Breast epithelium (tissue), 4 donors: ENCODE measurements around the gene ELAVL4. TPM values are rescaled to one million over a fixed set of nuclear protein-coding genes. Genes with fewer than 3 reads are reported as not detected.

Experiments used
- DNase-seq, 2 donors: peaks; one replicate each; pipeline ENCODE4 v3.0.0-alpha.2; 2019; ENCODE audit warnings: low spot score in 2 of 2
- H3K27ac ChIP-seq, 2 donors: fragments of 200-600 bp; sonication (generic) in 1 of 2; one replicate each; pipeline ENCODE4 v1.5.1; 2016 to 2019; ENCODE audit warnings: mild to moderate bottlenecking in 1 of 2
- H3K27me3 ChIP-seq, 2 donors: fragments of 200-600 bp; sonication (generic) in 1 of 2; one replicate each; pipeline versions ENCODE4 v1.5.1 to v1.6.0; 2017 to 2019; ENCODE audit warnings: control low read depth in 1 of 2, mild to moderate bottlenecking in 1 of 2
- H3K36me3 ChIP-seq: fragments of 200-600 bp; one replicate; pipeline ENCODE4 v1.5.1; 2019
- H3K4me1 ChIP-seq, 2 donors: fragments of 200-600 bp; sonication (generic); one replicate each; pipeline ENCODE4 v1.5.1; 2016 to 2019; ENCODE audit warnings: control low read depth in 1 of 2
- H3K4me3 ChIP-seq, 3 donors: fragments of 200-600 bp; sonication (generic); 1 replicate in 2 of 3; 2 replicates in 1 of 3; pipeline ENCODE4 v1.5.1; 2016 to 2019; ENCODE audit warnings: mild to moderate bottlenecking in 3 of 3, moderate library complexity in 2 of 3
- H3K9me3 ChIP-seq, 2 donors: fragments of 200-600 bp; sonication (generic) in 1 of 2; one replicate each; pipeline ENCODE4 v1.5.1; 2016 to 2019; ENCODE audit warnings: control low read depth in 1 of 2
- CTCF ChIP-seq, 3 donors: fragments of 450-650 bp; IDR thresholded peaks; one replicate each; pipeline ENCODE4 v1.5.1; 2016 to 2017; ENCODE audit warnings: antibody characterized with exemption in 3 of 3, mild to moderate bottlenecking in 3 of 3, moderate library complexity in 3 of 3
- POLR2A ChIP-seq: fragments of 450-650 bp; IDR thresholded peaks from one replicate; pipeline ENCODE4 v1.6.1; 2016; ENCODE audit warnings: antibody characterized with exemption, mild to moderate bottlenecking, moderate library complexity
- POLR2AphosphoS5 ChIP-seq, 3 donors: sonication (generic); formaldehyde crosslinking; IDR thresholded peaks; one replicate each; pipeline ENCODE4 v1.6.1; 2017; ENCODE audit warnings: antibody characterized with exemption in 3 of 3
- intact Hi-C: fragments of 100-400 bp; cut with DNase I; formaldehyde crosslinking; loops from one replicate; pipeline ENCODE4 v1.15.1; 2023; ENCODE audit warnings: low total_unique reads
- total RNA-seq, 3 donors: library from RNA; depleted of rRNA; stranded (reverse); fragments of >200 nt; gene quantifications; one replicate each; pipeline ENCODE4 v1.1.0, GENCODE V29; 2016

The ELAVL4 gene
- total RNA-seq, 3 donors from 2014 or later = not detected

DNA sequence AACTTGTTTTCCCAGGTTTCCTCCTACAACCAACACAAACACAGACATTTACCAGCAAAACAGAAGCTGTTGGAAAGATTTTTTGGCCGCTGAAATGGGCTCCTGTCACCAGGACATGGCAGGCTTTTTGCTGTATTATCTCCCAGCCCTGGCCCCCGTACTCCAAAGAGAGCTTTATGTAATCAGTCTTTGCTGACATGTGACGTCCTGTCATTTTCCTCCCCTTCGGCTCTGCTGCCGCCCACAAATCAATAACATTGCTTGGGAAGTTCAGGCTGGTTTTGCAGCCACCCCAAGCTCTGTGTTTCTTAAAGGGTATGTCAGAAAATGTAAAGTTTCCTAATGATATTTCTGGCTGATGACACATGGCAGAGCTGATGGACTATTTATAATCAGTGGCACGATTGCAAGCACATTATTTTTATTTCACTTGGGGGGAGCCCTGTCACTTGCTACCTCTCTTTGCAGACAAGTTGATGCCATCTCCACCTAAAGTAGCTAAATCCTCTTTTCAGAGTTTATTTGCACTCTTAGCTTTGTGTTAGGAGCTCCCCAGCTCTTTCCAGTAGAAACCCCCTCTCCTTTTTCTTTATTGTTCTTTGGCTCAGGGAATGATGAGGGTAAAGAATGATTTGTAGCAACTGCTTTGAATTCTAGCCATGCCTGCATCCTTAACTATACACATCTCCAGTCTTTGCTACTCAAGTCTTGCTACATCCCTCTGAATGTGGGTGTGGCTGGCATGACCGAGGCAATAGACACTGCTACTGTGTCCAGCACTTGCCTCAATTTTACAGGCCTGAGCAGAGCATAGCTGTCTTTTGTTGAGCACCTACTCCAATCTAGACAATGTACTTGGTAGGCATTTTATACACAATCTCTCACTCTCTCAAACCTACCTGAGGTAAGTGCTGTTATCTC, 67.3 kb downstream of the ELAVL4 start:
- Histone ChIP-seq H3K4me1 (no peaks in the 10 kb centered on the region), H3K27me3 (peaks cover 0 to 11% of the 10 kb centered on the region in 2 donors), H3K36me3 (no peaks in the 10 kb centered on the region), H3K4me3 (no peak overlapping the region), H3K27ac (no peak overlapping the region), H3K9me3 (no peaks in the 10 kb centered on the region)
- intact Hi-C loops = no loop called here
- no peak for DNase-seq
- TF ChIP-seq POLR2A = no peak

DNA sequence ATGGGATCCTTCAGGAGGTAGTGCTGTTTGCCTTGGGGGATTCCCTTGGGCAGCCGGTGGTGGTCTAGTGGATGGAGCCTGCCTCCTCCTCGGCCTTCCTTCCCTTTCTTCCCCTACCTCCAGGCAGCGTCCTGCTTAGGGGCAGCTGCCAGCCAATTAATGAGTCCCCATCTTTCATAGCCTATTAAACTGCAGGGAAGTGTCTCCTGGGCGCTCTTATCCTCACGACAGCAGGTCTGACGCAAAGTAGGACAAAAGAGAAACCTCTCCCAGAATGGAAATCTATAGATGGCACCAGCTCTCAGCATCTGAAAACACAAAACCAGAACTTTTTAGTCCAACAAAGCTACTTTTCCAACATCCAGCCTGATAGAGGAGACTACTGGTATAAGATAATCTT, 69.3 kb downstream of the ELAVL4 start:
- intact Hi-C loops = no loop called here

DNA sequence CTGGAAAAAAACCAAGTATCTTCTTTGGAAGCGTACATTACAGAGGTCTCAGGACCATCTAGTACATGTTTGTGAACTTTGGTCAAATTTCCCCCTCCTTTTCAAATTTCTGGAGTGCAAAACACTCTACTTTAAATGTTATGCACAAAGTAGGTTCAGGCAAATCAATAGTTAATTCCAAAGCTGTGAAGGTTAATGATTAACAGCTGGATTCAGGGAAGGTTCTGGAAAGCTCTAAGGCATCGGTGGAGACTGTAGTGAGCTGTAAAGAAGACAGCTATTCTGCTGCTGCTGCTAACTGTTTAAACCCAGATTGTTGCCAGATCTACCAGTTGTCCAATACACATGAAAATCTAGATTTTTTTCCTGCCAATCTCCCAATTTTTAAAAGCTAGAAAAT, 70.9 kb downstream of the ELAVL4 start:
- TF ChIP-seq POLR2AphosphoS5 (IDR thresholded peaks at IDR 0.05) = no peak
- TF ChIP-seq CTCF (IDR thresholded peaks at IDR 0.05) = no peak
- TF ChIP-seq POLR2A = no peak
- Histone ChIP-seq H3K27me3 (peaks cover 0 to 11% of the 10 kb centered on the region in 2 donors), H3K4me3 (no peak overlapping the region), H3K36me3 (no peaks in the 10 kb centered on the region), H3K4me1 (no peaks in the 10 kb centered on the region), H3K27ac (no peak overlapping the region), H3K9me3 (no peaks in the 10 kb centered on the region)
- DNase-seq = no peak
- intact Hi-C loops = no loop called here

More for the DNA sequence above, 69.3 kb downstream of the ELAVL4 start:
- Histone ChIP-seq H3K27me3 (peaks cover 0 to 11% of the 10 kb centered on the region in 2 donors), H3K9me3 (no peaks in the 10 kb centered on the region), H3K27ac (no peak overlapping the region), H3K4me1 (no peaks in the 10 kb centered on the region), H3K4me3 (no peak overlapping the region), H3K36me3 (no peaks in the 10 kb centered on the region)
- TF ChIP-seq CTCF (IDR thresholded peaks at IDR 0.05) (no peak), POLR2A (no peak)
- no peak for DNase-seq

- H3K9me3 ChIP-seq = no peaks in the 10 kb centered on the region
- TF ChIP-seq POLR2AphosphoS5 (IDR thresholded peaks at IDR 0.05) (no peak), POLR2A (no peak), CTCF (IDR thresholded peaks at IDR 0.05) (no peak)
- H3K4me1 ChIP-seq = no peaks in the 10 kb centered on the region
- H3K27ac ChIP-seq = no peak overlapping the region
- DNase-seq = no peak
- peaks cover 0 to 11% of the 10 kb centered on the region in 2 donors for H3K27me3 ChIP-seq
- no peak overlapping the region for H3K4me3 ChIP-seq
- intact Hi-C loops = no loop called here
- H3K36me3 ChIP-seq = no peaks in the 10 kb centered on the region
Measured at GRCh38 chr1:50180367-50180766, 71.6 kb downstream of the ELAVL4 start.

- intact Hi-C loops = no loop called here
- no peak overlapping the region for H3K27ac ChIP-seq
- H3K27me3 ChIP-seq = peaks cover 0 to 10% of the 10 kb centered on the region in 2 donors
- DNase-seq = peak in 1 of 2 donors; percentile 18
- TF ChIP-seq POLR2A (no peak), POLR2AphosphoS5 (IDR thresholded peaks at IDR 0.05) (no peak), CTCF (IDR thresholded peaks at IDR 0.05) (no peak)
- H3K9me3 ChIP-seq = no peaks in the 10 kb centered on the region
- H3K4me1 ChIP-seq = no peaks in the 10 kb centered on the region
- H3K4me3 ChIP-seq = no peak overlapping the region
- H3K36me3 ChIP-seq = no peaks in the 10 kb centered on the region
Measured at GRCh38 chr1:50181027-50181663, 72.4 kb downstream of the ELAVL4 start.
